Kidney glomerular epithelial cell (primary cell): Measurements from ENCODE around the gene INTS6.

ENCODE experiments used
- DNase-seq: peaks from one replicate; lab custom pipeline; 2025; lab: John Stamatoyannopoulos, UW

Gene INTS6

DNA sequence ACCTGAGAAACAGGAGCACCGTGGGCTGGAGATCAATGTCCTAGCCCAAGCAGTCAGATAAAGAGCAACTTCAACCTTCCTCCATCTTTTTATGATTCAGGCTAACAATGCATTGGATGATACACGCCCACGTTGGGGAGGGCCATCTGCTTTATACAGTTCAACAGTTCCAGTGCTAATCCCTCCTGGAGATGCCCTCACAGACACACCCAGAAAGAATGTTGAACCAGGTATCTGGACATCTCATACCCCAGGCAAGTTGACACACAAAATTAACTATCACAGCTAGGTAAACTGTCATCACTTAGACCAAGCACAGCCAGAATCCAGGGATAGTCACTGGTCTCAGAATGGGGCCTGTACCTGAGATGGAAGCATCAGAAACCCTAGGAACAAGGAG is 134.0 kb downstream of the INTS6 start:
- DNase-seq: no peak

GRCh38 chr13:51318015-51318414 is 134.8 kb downstream of the INTS6 start:
- no peak for DNase-seq

GRCh38 chr13:51317262-51317661 is 135.6 kb downstream of the INTS6 start:
- peak; percentile 98 for DNase-seq

GRCh38 chr13:51313619-51314018 is 139.2 kb downstream of the INTS6 start:
- DNase-seq: no peak

DNA sequence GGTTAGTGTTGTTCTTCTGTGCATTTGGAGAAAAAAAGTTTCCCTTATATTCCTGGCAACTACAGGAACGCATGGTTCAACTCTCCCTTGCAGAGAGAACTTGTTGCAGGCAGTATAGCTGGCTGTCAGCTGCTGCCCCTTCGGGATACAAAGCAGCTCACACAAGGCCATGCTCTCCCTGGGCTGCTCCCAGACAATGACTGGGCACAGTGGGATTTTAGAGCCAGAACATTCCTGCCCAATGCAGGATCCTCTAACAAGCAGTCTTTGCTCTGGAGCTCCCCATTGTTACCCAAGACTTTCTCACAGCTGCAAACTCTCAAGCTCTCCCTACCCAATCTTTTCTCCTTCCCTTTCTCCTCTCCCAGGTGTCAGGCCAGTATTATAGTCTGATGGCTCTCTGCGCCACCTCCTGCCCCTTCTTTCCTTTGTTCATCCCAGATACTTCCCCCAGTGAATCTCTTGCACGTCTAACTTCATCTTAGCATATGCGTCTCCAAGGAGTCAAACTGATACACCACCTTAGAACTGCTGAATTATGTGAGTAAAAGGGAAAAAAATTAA is 140.8 kb downstream of the INTS6 start:
- no peak for DNase-seq
